ENCODE results near the gene ATCAY.
"Not testable (repeated sequence)": the region's sequence is repeated elsewhere in the genome, so short reads cannot be mapped to it uniquely, and the experiment has no call there.

The ATCAY gene

GRCh38 chr19:3950871-3951861, 70.7 kb downstream of the ATCAY start:
- no peak for DNase-seq

GRCh38 chr19:3952755-3953276, 72.3 kb downstream of the ATCAY start:
- DNase-seq, result not testable (repeated sequence)

DNA sequence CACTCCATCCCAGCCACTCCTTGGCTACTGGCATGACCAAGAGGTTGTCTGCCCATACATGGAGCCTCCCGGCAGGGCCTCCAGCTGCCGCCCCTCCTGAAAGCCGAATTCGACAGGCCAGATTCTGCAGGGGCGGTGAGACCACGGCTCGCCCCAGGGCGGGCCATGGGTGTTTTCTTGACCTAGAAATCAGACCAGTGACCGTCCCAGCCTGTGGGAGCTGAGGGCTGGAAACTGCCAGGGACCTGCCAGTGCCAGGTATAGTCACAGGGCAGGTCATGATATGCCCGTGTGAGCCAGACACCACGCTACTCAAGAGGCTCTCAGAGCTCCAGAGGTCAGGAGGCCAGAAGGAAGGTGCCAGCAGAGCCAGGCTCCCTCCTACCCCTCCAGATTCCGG, 73.6 kb downstream of the ATCAY start:
- no peak for DNase-seq

GRCh38 chr19:3955276-3955675, 74.8 kb downstream of the ATCAY start:
- not testable (repeated sequence) for DNase-seq

DNA sequence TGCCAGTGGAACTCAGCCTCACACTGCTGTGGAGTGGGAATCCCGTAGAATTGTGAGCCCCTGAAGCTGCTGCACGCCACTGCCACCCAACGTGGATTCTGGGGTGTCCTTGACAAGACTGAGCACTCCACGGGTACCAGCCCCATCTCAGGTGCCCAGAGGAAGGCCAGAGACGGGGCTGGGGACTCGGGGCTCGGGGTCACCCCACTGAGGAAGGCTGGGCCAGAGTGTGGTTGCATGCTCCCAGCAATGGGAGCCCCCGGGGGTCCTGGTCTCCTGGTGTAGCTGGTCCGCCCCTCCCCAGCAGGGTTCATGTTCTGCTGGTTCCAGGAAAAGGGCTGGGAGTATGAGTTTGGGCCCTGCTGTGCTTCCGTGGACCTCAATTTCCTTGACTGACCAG, 75.2 kb downstream of the ATCAY start:
- DNase-seq, result no peak

GRCh38 chr19:3958836-3959765, 78.6 kb downstream of the ATCAY start:
- DNase-seq, result no peak

DNA sequence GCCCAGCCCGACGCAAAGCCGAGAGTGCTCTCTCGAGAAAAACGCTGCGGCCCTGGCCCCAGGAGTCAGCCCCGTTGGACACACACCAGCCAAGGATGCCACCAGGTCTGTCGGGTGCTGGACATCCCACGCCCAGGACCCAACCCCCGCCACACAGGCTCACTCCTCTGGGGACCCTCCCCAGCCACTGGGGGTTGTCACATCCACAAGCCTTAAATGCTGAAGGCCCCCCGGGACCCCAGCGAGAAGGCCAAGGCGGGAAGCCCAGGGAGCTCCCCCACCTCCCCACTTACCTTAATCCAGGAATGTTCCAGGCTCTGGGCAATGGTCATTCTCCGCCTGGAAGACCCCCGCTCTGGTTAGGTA, 79.3 kb downstream of the ATCAY start:
- DNase-seq, result no peak

GRCh38 chr19:3961007-3961406, 80.5 kb downstream of the ATCAY start:
- DNase-seq, result no peak

DNA sequence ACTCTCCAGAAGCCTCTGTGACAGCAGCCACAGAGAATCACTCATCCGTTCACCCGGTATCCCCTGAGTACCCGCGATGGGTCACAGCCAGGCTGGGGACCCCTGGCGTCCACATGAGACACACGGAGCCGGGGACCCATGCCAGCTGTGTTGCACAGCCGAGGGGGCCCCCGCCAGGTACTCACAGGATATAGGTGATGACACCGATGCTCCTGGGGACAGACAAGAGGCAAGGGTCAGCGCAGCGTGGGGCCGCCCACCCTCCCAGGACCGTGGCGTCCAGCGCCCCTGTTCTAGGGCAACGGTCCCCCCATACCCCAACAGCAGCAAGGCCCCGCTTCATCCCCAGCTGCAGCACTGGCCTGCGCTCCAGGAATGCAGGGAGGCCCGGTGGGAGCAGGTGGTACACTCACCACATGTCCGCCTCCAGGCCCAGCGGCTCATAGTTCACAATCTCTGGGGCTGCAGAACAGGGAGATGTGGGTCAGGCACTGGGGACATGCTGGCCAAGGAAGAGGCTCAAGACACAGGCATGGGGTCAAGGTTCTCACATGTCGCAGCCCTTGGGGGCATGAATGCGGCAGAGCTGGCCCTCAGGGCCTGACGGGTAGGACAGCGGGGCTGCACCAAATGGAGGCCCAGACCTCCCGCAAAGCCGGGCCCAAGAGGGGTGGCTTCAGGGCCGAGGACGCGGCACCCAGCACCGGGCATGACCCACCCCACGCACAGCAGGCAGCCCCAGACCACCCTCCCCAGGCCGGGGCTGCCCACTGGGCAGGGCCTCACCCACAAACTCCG, 83.2 kb downstream of the ATCAY start:
- DNase-seq, result no peak

DNA sequence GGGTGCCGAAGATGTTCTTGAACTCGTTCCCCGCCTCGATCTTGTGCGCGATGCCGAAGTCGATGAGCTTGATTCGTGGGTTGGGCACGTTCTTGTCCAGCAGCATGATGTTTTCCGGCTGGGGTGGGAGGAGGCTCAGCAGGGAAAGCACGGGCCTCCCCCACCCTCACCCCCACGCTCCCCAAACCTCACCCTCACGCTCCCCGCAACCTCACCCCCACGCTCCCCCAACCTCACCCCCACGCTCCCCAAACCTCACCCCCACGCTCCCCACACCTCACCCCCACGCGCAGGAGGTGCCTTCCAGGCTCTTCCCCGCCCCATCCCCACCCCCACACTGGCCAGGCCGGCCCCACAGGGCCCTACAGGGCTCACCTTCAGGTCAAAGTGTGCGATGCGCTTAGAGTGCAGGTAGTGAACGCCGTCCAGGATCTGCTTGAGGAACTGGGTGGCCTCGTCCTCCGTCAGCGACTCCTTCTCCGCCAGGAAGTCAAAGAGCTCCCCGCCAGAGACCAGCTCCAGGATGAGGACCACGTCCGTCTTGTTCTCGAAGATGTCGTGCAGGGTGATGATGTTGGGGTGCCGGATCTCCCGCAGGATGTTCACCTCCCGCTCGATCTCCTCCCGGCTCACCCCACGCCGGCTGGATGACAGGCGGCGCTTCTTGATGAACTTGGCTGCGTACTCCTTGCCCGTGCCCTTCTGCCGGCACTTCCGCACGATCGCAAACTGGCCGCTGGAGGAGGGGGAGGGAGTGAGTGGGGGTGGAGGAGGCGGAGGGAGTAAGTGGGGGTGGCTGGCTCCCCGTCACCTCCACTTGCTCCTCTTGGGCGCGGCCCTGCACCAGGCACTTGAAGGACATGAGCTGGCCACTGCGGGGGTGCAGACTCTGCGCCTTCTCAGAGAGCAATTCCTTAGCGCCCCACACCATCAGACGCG, 84.0 kb downstream of the ATCAY start:
- DNase-seq, result no peak

DNA sequence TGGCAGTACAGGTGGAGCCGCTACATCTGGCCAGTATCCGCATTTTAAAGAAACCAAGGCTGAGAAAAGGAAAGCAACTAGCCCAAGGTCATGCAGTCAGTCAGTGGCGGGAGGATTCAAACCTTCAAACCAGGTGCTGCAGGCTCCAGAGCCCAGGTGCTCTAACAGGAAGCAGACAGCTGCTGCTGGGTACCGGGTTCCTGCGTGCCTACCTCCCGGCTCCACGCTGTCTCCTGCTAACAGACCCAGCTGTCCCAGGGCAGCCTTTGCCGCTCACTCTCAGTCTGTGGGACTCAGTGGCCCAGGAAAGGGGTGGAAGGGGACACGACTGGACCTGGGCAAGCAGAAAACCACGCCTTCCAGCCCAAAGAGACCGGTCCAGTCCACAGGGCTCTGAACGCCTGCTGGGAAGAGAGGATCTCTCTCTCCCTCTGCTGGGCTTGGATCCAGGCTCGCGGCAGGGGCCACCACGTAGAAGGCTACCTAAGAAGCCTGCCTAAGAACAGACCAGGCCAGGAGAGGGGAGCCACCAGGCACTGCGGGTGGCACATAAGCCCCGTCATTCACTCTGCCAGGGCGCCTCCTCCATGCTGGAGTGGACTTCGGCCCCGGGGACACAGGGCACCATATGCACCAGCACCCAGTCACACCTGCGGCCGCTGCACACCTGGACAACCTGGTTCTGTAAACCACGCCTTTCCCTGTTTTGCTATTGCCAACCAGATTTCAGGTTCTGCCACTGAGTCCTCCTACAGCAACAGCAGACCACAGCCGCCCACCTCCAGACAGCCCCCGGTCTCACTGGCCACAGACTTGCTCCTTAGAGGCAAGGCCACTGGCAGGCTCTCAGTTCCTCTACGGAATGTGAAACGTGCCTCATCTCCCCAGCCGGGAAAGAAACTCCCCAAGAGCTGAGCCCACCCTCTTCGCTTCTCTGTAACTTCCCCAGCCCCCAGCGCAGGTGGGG, 85.8 kb downstream of the ATCAY start:
- no peak for DNase-seq

GRCh38 chr19:3967983-3968382, 87.5 kb downstream of the ATCAY start:
- DNase-seq, result not testable (repeated sequence)

DNA sequence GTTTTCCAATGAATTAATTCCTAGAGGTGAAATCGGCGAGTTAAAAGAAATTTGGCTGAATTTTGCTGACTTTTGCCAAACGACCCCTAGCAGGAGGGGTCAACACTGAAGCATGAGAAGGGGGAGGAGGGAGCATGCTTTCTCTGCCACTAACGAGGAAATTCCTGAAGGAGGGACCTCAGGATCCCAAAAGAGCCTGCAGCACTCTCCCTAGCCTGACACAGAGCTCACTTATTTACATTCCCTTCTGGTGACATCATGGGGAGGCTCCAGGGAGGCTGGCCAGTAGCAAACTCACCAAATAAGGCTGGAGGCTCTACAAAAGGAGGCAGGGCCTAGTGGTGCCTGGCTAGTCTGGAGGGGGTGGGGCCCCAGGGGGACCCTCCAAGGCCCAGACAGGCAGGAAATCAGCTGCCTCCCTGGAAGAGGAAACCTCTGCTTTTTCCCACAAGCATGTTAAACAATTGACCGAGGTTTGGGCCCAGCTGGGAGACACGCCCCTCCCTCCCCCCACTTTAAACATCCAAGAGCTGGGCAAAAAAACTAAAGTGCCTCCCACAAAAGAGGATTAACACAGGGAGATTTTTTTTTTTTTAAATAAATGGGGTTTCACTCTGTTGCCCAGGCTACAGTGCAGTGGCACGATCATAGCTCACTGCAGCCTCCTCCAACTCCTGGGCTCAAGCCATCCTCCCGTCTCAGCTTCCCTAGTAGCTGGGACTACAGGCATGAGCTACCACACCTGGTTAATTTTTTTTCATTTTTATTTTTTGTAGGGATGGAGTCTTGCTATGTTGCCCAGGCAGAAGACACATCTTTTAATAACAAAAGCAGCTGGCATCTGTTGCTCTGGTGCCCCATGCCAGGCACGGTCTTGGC, 88.3 kb downstream of the ATCAY start:
- DNase-seq, result peak; percentile 80

- peak; percentile 52 for DNase-seq
Observed at GRCh38 chr19:3969435-3970312, 89.2 kb downstream of the ATCAY start.

DNA sequence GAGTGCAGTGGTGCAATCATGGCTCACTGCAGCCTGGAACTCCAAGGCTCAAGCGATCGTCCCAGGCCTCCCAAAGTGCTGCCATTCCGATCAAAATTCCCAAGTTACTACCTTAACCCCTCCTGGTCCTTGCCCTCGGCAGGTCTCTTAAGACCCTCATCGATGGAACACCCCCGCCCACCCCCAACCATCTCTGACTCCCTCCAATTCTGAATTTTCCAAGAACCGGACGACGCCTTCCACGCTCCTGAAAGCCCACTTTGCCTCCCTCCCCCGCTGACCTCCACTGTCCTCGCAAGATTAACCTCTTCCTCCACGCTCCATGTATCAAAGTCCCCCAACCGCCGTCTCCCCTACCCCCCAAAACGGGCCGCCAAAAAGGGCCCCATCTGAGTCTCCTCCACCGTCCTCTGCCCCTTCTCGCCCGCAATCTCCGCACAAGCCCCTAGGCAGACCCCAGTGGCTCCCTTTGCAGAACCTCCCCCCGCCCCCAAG, 89.9 kb downstream of the ATCAY start:
- DNase-seq, result no peak

DNA sequence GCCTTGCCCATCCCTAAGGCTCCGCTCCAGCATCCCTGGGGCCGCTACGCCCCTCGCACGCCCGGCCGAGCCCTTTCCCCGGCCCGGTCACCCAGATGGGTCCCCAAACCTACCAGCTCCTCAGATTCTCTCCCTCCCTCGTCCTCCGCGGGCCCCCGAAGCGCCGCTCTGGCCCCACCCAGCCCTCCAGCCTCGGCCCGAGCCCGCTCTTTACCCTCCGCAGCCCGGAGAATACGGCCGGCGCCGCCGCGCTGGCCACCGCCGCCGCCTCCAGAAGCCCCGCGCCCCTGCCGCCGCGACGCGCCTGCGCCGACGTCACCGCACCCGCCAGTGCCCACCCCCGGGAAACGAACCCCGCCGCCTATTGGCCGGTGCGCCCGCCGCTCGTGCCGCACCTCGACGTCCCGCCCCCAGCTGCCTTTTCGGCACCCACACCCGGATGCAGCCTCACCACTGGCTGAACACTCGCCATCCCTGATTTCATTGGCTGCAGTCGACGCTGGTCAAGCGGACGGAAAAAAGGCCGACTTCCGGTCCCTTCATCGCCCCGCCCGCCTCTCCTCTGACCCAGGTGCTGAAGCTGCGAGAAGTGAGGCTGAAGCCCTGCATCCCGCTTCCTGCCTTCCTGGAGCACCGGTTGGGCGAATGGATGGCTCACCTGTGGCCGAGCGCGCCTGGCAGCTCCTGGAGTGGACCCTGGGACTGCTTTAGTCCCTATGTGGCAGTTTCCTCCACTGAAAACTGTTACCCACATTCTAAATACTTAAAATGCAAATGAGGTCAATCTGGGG, 90.5 kb downstream of the ATCAY start, which contains the start of gene DAPK3:
TSS of gene DAPK3 (minus strand) at position 292 of the 791 bp plus-strand sequence. CDS start 1,364 bp downstream, outside the sequence.
- peak; percentile 92 for DNase-seq

GRCh38 chr19:3975144-3975543, 94.7 kb downstream of the ATCAY start:
- DNase-seq, result no peak

Data from GOT3 (cell line).